ENCODE results near the gene GPR62.
"Not testable (repeated sequence)": the region's sequence is repeated elsewhere in the genome, so short reads cannot be mapped to it uniquely, and the experiment has no call there.

The GPR62 gene

DNA sequence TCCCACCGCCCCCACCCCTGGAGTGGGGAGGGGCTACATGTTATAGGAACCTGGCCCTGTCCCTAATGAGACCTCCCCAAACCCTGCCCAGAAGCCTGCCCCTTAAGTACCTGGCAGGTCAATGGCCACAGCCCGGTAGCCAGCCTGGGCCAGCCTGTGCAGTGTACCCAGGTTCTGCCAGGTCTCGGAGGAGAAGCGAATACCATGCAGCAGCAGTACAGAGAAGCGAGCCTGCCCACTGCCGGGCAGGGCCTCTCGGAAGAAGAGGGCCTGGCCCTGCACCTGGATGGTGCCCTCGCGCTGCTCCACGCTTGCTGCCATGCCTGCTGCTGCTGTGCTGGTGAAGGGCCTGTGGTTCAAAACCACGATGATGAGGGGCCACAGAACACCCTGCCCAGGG lies 16.2 kb downstream of the GPR62 start:
- DNase-seq, result no peak

DNA sequence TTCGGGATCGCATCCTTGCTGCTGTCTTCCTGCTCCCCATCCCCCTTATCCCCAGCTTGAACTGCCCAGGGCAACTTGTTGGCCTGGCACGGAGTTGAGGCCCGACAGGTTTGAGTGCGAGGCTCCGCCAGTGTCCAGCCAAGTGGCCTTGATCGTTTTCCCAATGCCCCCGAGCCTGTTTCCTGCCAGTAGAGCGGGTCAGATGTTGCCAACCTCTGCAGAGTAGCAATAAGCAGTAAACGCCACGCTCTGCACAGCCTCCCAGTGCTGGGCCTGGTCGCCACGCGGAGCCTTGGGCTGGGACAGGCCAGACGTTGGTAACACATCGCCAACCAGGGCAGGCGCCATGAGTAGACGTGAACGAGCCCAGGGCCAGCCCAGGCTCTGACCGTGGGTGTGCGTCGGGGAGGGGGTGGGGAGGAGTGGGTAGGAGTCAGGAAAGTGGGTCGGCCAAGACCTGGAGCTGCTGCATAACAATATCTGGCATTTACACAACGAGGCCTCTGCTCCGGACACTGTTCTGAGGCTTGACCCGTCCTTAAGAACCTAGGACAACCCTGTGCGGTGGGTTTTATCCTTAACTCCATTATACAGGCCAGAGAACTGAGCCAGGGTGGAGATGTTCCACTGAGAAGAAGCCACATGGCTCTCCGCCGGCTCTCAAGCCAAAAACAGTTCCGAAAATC lies 19.2 kb downstream of the GPR62 start:
- DNase-seq, result no peak

DNA sequence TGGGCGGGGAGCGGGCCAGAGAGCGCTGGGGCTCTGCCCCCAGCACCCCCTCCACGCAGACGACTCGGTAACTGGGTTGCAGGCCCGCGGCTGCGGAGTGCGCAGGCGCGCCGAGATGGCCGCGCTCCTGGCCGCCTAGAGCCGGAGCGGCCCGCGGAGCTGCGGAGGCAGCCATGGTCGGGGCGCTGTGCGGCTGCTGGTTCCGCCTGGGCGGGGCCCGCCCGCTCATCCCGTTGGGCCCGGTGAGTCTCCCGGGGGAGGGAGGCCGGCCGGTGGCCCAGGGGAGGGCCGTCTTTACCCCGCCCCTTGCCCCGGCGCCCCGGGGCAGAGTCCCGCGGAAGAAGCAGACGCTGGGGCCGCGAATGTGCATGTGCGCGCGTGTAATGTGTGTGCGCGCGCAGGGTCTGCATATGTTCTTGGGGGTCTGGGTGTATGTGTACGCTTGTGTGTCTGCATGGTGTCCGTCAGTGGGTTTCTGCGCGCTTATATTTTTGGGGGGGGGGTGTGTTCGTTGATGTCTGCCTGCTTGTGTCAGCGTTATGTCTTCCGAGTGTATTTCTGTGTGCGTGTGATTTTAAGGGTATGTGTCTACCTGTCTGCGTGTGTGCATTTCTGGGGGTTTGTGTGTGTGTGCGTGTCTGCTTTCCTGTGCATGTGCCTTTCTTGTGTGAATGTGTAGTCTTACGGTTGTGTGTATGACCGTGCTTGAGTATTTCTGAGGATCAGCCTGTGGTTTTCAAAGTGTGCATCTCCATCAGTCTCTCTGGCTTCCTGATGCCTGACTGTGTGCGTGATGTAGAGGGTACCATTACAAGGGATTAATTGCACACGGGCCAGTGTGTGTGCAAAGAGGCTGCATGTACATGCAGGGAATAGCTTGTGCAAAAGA lies 20.0 kb downstream of the GPR62 start, which contains the start of gene ABHD14A:
ABHD14A (plus strand) TSS at position 102 of the 889 bp plus-strand sequence; CDS start at position 174, 72 bp downstream.
- no peak for DNase-seq

- no peak for DNase-seq
These were observed 20.8 kb downstream of the GPR62 start for GRCh38 chr3:51975852-51976549.

GRCh38 chr3:51977446-51978142 lies 22.4 kb downstream of the GPR62 start:
- DNase-seq, result no peak

GRCh38 chr3:51978143-51978502 lies 22.9 kb downstream of the GPR62 start:
- DNase-seq, result no peak

GRCh38 chr3:51980253-51980652 lies 25.1 kb downstream of the GPR62 start:
- no peak for DNase-seq

DNA sequence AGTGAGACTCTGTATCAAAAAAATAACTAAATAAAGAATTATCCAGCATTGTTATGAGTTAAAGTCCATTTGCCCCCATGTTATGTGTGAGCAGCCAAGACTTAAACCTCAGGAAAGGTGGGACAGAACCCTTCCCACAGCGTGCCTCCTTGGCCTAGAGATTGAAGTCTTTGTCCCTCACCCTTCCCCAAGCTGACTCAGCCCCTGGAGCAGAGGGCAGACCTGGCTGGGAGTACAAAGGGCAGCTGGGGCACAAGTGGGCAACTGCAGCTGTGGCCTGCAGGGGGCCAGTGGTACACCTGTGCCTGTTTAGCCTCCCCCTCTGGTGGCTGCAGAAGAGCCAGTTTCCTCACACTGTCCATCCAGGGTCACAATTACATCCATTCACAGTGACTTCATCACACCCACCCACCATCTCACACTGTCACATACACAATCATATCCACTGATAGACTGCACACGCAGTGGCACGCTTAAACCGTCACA lies 27.2 kb downstream of the GPR62 start:
- DNase-seq, result no peak

- DNase-seq, result peak; percentile 21
These were observed 27.8 kb downstream of the GPR62 start, which contains the start of gene ACY1 for GRCh38 chr3:51982838-51983577. ACY1 (plus strand) TSS chr3:51983535; CDS start chr3:51984065, 530 bp downstream.

- DNase-seq, result no peak
These were observed 28.5 kb downstream of the GPR62 start for GRCh38 chr3:51983578-51984268.

DNA sequence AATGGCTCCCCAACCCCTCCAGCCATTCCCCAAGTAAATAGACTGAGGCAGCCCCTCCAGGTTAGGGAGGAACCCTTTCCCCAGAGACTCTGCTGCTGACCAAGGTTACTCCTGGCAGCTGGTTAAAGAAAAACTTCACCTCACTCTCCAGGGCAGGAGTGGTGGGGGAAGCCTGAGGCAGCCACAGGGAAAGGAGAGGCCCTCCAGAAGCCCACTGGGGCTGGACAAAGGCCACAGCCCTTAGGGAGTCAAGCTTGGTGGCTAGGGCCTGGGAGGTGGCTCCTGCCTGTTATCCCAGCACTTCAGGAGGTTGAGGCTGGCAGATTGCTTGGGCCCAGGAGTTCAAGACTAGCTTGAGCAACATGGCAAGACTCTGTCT lies 29.1 kb downstream of the GPR62 start:
- DNase-seq, result no peak

GRCh38 chr3:51985063-51985462 lies 29.9 kb downstream of the GPR62 start:
- DNase-seq, result no peak

GRCh38 chr3:51986010-51986947 lies 31.1 kb downstream of the GPR62 start:
- no peak for DNase-seq

GRCh38 chr3:51987568-51987967 lies 32.4 kb downstream of the GPR62 start:
- DNase-seq, result no peak

- no peak for DNase-seq
These were observed 33.3 kb downstream of the GPR62 start for GRCh38 chr3:51988286-51989146.

DNA sequence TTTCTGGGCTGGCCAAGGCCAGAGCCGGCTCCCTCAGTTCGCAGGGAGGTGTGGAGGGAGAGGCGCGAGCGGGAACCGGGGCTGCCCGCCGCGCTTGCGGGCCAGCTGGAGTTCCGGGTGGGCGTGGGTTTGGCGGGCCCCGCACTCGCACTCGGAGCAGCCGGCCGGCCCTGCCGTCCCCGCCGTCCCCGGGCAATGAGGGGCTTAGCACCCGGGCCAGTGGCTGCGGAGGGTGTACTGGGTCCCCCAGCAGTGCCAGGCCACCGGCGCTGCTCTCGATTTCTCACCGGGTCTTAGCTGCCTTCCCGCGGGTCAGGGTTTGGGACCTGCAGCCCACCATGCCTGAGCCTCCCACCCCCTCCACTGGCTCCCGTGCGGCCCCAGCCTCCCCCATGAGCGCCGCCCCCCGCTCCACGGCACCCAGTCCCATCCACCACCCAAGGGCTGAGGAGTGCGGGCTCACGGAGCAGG lies 35.4 kb downstream of the GPR62 start:
- not testable (repeated sequence) for DNase-seq

- DNase-seq, result no peak
These were observed 37.0 kb downstream of the GPR62 start for GRCh38 chr3:51992017-51992682.

DNA sequence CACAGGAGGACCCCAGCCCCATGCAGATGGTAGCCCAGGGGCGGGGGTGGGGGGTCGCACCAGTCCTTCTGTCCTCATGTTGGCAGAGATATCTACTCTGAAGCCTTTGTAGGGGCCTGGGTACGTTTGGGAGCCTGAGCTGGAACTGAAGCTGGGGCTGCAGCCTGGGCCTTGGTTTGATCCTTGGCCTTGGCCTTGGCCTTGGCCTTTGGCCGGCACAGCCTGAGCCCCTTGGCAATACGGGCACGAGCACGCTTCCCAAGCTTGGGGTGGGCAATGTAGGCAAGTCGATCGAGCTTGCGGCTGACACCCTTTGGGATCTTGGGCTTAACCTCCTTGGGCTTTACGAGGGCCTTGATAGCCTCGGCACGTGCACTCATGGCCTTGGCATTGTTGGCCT lies 38.5 kb downstream of the GPR62 start:
- not testable (repeated sequence) for DNase-seq
